Upper lobe of right lung (tissue), 1 donor: Measurements from ENCODE around the gene EIF5. TPM values are rescaled to one million over a fixed set of nuclear protein-coding genes. Genes with fewer than 3 reads are reported as not detected.

ENCODE experiments used
- ATAC-seq: fragments of 200-7000 bp; cut with Tn5 transposase; one replicate; pipeline ENCODE4 v1.9.1; 2020; ENCODE audit warnings: mild to moderate bottlenecking, moderate library complexity
- DNase-seq: peaks from one replicate; pipeline ENCODE4 v3.0.0-alpha.2; 2020
- H3K27ac ChIP-seq: fragments of 200-600 bp; one replicate; pipeline ENCODE4 v1.8.0; 2022
- H3K27me3 ChIP-seq: fragments of 200-600 bp; one replicate; pipeline ENCODE4 v1.8.0; 2022; ENCODE audit warnings: mild to moderate bottlenecking
- H3K36me3 ChIP-seq: fragments of 200-600 bp; one replicate; pipeline ENCODE4 v1.8.0; 2022
- H3K4me1 ChIP-seq: fragments of 200-600 bp; one replicate; pipeline ENCODE4 v1.8.0; 2022
- H3K4me3 ChIP-seq: fragments of 200-600 bp; one replicate; pipeline ENCODE4 v1.8.0; 2022; ENCODE audit warnings: mild to moderate bottlenecking
- H3K9me3 ChIP-seq: fragments of 200-600 bp; one replicate; pipeline ENCODE4 v1.8.0; 2022
- intact Hi-C: fragments of 100-400 bp; cut with DNase I; formaldehyde crosslinking; loops from one replicate; pipeline ENCODE4 v1.11.0; 2022
- total RNA-seq: library from RNA; stranded (reverse); fragmentation: NEBNext Ultra II Directional; extraction: Animal tissue kit (Norgen Biotek cat#: 25700); gene quantifications from one replicate; pipeline ENCODE4 v1.2.1, GENCODE V29; 2021
- TF ChIP-seq, protein P1 (sequence below): fragments of 200-600 bp; IDR thresholded peaks from one replicate; pipeline ENCODE4 v1.8.0; 2022; ENCODE audit warnings: antibody characterized with exemption
- donor health status: DM: no; HTN: yes; CAD: no; lungs with severe emphysema.

Gene EIF5
- total RNA-seq, 1 donor from 2014 or later = 245 TPM

GRCh38 chr14:103347091-103347815, 13.2 kb downstream of the EIF5 start:
- intact Hi-C loops = no loop called here
- Histone ChIP-seq H3K9me3 (no peaks in the 10 kb centered on the region), H3K27me3 (no peaks in the 10 kb centered on the region), H3K27ac (no peak overlapping the region), H3K4me3 (no peak overlapping the region), H3K4me1 (no peaks in the 10 kb centered on the region), H3K36me3 (peaks cover 31% of the 10 kb centered on the region)
- ATAC-seq = no peak
- TF ChIP-seq, protein P1, sequence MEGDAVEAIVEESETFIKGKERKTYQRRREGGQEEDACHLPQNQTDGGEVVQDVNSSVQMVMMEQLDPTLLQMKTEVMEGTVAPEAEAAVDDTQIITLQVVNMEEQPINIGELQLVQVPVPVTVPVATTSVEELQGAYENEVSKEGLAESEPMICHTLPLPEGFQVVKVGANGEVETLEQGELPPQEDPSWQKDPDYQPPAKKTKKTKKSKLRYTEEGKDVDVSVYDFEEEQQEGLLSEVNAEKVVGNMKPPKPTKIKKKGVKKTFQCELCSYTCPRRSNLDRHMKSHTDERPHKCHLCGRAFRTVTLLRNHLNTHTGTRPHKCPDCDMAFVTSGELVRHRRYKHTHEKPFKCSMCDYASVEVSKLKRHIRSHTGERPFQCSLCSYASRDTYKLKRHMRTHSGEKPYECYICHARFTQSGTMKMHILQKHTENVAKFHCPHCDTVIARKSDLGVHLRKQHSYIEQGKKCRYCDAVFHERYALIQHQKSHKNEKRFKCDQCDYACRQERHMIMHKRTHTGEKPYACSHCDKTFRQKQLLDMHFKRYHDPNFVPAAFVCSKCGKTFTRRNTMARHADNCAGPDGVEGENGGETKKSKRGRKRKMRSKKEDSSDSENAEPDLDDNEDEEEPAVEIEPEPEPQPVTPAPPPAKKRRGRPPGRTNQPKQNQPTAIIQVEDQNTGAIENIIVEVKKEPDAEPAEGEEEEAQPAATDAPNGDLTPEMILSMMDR = no peak
- no peak for DNase-seq

DNA sequence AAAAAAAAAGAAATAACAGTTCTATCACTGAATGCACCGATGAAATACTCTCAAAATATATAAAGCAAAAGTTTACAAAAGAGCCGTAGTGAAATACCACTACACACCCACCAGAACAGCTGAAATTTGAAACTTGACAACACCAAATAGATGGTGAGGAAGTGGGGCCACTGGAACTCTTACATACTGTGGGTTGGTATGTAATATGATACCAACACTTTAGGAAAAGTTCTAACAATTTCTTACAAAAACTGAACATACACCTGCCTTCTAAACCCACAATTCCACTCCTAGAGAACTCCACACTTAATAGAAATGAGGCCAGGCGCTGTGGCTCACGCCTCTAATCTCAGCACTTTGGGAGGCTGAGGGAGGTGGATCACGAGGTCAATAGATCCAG, 14.1 kb downstream of the EIF5 start:
- H3K4me3 ChIP-seq = no peak overlapping the region
- no peaks in the 10 kb centered on the region for H3K4me1 ChIP-seq
- intact Hi-C loops = no loop called here
- H3K27me3 ChIP-seq = no peaks in the 10 kb centered on the region
- DNase-seq = no peak
- TF ChIP-seq, protein P1 = no peak
- no peak overlapping the region for H3K27ac ChIP-seq
- peaks cover 22% of the 10 kb centered on the region for H3K36me3 ChIP-seq
- no peaks in the 10 kb centered on the region for H3K9me3 ChIP-seq
- ATAC-seq = no peak

GRCh38 chr14:103349982-103350381, 15.9 kb downstream of the EIF5 start:
- TF ChIP-seq, protein P1 = no peak
- DNase-seq = no peak
- Histone ChIP-seq H3K27ac (no peak overlapping the region), H3K9me3 (no peaks in the 10 kb centered on the region), H3K4me3 (no peak overlapping the region), H3K4me1 (no peaks in the 10 kb centered on the region), H3K36me3 (peaks cover 4% of the 10 kb centered on the region), H3K27me3 (no peaks in the 10 kb centered on the region)
- no peak for ATAC-seq
- intact Hi-C loops = no loop called here

GRCh38 chr14:103353362-103353761, 19.3 kb downstream of the EIF5 start:
- Histone ChIP-seq H3K4me3 (no peak overlapping the region), H3K27ac (no peak overlapping the region), H3K4me1 (no peaks in the 10 kb centered on the region), H3K27me3 (no peaks in the 10 kb centered on the region), H3K36me3 (no peaks in the 10 kb centered on the region), H3K9me3 (no peaks in the 10 kb centered on the region)
- ATAC-seq (no peak), DNase-seq (no peak)
- TF ChIP-seq, protein P1 = no peak
- intact Hi-C loops = no loop called here

GRCh38 chr14:103354141-103354540, 20.1 kb downstream of the EIF5 start:
- no peak for ATAC-seq
- Histone ChIP-seq H3K4me3 (no peak overlapping the region), H3K9me3 (no peaks in the 10 kb centered on the region), H3K27me3 (no peaks in the 10 kb centered on the region), H3K36me3 (no peaks in the 10 kb centered on the region), H3K27ac (no peak overlapping the region), H3K4me1 (no peaks in the 10 kb centered on the region)
- intact Hi-C loops = no loop called here
- TF ChIP-seq, protein P1 = no peak
- no peak for DNase-seq
